GM04503 (cell line): ENCODE data around the gene PLCB1.
"Not testable (repeated sequence)": the region's sequence is repeated elsewhere in the genome, so short reads cannot be mapped to it uniquely, and the experiment has no call there.

Experiments
- DNase-seq: peaks from one replicate; pipeline ENCODE4 v3.0.0-alpha.2; 2012; ENCODE audit warnings: low read depth

The PLCB1 gene

DNA sequence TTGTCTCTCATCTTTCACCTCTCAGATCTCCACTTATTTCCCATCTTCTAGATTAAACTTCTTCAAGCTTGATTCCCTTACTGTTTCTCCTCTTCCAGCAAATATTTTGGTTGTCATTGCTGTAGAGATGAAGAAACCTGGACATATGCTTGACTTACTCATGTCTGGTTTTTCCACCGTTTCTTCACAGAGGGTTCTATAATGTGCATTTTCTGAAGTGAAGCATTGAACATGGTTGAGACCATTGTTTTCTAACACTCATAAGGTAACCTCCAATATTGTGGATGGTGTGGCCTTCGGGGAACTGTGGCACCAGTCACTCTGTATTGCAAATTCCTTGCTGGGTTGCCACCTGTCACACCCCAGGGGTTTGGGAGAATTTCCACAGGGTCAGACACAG is 237.2 kb downstream of the PLCB1 start:
- DNase-seq = no peak

DNA sequence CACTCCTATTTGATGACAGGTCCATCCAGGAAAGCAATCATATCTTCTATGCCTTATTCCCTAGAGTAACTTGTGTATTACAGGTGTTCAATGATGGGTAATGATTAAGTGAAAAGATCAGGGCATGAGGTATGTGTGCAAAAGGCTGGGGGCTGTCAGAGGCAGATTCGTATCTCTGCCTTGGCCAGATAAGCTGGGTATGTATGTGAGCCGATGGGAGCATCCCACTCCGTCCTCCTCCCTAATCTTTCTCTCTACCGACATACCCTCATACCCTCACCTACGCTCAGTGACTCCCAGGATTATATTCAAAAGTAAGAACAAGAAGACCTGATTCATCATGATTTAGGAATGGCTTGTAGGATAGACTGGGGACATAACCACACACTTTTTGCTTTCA is 238.7 kb downstream of the PLCB1 start:
- no peak for DNase-seq

DNA sequence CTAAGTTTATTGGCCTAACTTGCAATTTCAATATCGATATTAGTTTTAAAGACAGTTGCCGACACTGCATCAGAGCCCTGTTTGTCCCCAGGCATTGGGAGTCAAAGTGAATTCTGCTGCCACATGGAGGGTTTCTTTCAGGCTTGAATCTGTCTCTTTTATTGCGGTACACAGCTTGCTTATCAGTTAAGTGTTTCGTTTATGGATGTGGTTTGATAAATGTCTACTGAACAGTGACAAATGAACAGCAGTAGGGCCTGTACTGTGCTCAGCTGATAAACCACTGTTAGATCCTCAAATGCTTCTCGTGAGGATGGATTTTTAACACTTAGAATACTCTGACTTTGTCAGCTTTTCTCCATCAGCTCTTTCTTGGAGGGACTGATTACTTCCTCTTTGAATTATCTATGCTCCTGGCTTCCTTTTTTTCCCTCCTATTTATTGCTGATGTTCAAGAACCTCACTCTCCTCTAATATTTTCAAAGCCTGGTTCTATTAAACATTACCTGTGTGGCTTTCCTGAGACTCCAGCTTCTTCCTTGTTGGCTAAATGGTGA is 240.8 kb downstream of the PLCB1 start:
- DNase-seq = no peak

DNA sequence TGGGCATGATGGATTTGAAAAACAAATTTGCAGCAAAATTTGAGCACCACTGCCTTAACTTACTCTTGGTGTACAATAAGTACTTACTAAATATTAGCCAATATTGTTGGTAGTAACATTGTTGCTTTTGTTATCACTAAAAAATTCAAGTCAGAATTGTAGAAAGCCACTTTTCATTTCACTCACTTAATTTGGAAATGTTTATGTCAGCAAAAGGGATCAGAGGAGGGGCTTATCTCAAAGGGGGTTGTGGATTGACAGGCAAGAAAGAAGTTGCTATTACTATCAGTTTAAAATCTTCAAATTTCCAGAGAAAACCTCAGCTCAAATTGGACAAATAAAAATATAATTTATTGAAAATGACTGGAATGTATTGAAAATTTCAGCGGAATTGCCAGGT is 241.5 kb downstream of the PLCB1 start:
- no peak for DNase-seq

DNA sequence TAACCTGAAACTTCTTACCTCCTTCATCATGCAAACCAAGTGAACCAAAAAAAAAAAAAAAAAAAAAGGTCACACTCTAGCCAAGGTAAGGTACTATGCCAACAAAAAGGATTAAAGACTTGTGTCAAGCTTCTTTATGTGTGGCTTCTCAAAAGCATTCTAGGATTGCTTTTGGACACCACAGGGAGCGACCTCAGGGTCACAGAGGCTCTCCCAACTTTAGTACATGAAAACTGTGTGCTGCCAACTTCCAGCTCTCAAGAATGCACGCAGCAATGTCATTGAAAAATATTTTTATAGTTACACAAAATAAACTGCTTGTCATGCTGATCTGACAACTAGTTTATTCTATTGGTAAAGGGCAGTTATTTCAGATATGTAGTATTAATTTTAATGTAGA is 243.8 kb downstream of the PLCB1 start:
- DNase-seq = peak; percentile 24

DNA sequence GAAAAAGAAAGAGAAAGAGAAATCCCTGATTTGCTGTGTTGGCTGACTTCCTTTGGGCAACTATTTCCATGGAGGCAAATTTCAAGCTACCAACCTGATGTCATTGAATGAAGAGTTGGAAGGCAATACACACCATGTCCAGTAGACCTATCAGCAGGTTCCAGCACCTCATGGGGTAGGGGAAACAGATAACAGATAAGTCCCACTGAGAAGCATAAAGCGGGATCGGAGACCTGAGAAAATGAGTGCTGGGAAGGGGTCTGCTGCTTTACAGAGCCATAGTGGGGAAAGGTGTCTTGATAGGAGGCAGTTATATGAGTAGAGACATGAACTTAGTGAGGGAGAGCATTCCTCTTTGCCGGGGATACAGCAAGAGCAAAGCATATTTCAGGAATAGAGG is 244.9 kb downstream of the PLCB1 start:
- no peak for DNase-seq

DNA sequence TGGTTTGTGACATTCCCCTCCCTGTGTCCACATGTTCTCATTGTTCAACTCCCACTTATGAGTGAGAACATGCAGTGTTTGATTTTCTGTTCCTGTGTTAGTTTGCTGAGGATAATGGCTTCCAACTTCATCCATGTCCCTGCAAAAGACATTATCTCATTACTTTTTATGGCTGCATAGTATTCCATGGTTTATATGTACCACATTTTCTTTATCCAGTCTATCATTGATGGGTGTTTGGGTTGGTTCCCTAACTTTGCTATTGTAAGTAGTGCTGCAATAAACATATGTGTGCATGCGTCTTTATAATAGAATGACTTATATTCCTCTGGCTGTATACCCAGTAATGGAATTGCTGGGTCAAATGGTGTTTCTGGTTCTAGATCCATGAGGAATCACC is 247.1 kb downstream of the PLCB1 start:
- not testable (repeated sequence) for DNase-seq

DNA sequence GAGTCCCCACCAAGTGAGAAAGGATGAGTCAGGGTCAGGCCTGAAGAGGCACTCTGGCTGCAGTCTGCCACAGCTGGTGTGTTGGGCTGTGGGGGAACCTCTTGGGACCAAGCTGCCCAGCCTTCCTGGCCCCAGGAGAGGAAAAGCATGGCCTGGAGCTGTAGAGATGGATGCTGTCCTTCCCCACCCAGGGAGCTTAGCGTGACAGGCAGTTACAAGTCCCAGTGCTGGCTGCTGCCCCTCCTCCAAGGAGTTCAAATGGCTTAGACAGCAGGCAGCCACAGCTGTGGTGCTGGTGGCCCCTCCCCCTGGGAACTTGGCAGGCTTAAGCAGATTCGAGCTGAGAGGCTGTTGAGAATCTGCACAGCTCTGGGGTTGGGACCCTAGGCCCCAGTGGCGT is 253.2 kb downstream of the PLCB1 start:
- peak; percentile 31 for DNase-seq

DNA sequence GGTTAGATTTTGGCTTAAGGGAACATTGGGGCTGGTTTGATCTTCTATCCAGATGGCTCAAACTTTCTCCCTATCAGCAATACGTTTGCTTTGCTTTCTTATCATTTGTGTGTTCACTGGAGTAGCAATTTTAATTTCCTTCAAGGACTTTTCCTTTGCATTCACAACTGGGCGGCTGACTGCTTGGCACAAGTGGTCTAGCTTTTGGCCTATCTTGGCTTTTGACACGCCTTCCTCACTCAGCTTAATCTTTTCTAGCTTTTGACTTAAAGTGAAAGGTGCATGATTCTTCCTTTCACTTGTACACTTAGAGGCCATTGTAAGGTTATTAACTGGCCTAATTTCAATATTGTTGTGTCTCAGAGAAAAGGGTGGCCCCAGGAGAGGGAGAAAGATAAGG is 254.9 kb downstream of the PLCB1 start:
- no peak for DNase-seq

DNA sequence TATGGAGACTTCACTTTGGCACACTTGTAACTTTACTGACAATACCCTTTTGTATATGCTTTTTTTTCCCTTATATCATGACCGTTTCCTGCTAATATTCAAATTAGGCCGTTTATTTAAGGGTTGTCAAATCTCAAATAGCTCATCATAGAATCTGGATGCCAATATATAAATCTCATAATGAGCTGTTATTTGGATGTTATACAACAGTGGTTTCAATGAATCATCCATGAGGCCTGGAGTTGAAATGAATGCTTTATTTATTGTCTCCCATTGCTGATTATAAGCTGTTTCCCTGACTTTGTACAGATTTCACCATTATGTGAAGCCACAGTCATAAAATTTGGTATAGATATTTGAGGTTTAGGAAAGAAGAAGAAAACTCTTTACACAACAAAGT is 256.1 kb downstream of the PLCB1 start:
- peak; percentile 61 for DNase-seq

DNA sequence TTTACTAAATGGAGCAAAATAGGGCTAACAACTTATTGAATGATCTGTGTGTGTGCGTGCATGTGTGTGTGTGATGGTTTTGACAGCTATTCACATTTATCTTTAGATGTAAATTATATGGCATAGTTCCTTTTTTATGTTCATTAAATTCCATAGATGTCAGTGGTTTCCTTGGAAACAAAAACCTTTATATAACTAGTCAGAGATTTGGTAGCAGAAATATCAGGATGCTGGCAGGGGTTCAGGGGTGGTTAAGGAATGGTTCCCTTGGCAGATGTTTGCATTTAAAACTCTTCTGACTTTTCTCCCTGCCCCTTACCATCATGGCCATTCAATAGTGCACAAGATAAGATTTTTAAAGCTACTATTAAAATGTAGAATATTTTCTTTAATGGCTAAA is 256.6 kb downstream of the PLCB1 start:
- DNase-seq = peak; percentile 14

DNA sequence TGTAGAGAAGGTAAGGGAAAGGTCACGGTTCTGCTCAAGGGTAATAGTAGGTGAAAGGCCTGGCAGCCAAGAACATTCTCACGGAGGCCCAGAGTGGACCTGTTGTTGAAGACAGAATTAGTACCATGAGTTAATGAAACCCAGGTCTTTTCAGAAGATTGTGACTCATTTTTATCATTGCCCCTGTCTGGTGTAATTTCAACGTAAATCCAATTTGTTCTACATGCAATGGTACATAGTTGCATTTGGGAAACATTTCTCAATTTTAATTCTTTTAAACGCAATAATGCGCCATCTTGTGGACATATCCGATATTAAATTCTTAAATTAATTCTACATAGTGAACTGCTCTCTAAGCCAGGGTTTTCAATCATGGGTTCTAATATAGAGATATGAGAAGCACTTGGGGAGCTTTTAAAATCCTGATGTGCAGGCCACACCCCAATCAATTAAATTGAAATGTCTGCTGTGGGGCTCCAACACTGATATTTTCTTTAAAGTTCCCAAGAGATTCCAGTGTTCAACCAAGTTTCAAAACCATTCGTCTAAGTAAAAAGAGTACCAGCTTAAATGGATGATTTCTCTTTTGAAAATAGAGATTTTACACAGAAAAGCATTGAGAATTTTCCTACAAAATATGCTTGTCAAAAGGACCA is 257.4 kb downstream of the PLCB1 start:
- peak; percentile 15 for DNase-seq

DNA sequence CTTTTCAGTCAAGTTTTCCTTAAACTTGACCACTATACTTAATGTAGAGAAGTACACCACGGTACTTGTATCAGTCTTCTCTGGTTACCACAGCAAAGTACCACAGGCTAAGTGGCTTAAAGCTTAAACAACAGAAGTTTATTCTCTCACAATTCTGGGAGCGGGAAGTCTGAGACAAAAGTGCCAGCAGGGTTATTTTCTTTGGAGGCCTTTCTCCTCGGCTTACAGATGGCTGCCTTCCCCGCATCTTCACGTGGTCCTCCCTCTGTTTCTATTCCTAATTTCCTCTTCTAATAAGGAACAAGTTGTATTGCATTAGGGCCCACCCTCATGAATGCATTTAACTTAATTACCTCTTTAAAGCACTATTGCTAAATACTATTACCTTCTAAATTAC is 258.0 kb downstream of the PLCB1 start:
- DNase-seq = no peak

DNA sequence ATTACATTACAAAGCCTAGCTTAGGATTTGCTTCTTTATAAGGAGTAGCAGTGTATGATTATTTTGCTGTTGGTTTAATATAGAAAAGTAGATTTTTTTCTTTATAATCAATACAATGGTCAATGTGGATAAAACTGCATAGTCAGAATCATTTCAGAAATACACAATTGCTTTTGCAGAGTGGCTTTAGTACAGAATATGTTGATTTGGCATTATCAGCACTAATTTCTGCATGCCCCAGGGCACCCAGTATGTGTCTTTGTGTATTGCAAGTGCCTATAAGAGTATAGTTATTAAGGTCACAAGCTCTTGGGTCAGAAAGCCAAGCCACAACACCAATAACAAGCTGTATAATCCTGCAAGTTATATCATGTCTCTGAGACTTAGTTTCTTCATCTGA is 258.4 kb downstream of the PLCB1 start:
- no peak for DNase-seq

DNA sequence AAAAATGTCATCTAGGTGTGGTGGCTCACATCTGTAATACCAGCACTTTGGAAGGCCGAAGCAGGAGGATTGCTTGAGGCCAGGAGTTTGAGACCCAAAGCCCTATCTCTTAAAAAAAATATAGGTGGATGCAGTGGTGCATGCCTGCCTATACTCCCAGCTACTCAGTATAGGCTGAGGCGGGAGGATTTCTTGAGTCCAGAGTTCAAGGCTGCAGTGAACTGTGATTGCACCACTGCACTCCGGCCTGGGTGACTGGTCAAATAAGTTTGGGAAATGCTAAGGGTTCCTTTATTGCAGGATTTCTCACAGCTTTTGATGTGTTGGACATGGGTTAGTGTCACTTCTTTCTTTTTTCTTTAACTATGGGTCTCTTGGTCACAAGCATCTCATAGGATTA is 261.3 kb downstream of the PLCB1 start:
- DNase-seq = no peak

DNA sequence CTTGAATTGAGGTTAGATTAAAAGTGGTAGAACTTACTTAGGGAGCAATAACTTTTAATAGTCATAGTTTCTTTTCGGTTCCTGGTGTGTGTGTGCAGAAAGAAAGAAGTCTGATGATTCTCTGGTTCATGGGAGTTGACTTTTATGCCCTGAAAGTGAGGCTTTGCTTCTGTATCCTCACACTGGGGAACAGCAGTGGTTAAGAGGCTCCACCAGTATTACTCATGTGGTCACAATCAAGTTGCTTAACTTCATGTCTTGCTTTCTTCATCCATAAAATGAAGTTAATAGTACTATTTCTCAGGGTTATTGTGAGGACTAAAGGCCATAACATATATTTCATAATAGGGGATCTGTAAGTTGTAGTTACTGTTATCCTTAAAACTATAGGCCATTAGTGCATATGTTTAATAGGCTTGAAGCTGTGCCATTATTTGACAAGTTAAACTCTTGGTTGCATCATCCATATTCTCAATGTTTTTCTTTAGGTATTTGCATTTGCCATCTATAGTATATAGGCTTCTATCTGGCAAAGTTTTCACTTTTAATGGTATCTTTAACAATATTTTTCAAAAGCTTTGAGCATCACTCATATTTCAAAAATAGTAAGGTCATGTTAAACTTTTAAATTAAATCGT is 262.4 kb downstream of the PLCB1 start:
- peak; percentile 27 for DNase-seq

DNA sequence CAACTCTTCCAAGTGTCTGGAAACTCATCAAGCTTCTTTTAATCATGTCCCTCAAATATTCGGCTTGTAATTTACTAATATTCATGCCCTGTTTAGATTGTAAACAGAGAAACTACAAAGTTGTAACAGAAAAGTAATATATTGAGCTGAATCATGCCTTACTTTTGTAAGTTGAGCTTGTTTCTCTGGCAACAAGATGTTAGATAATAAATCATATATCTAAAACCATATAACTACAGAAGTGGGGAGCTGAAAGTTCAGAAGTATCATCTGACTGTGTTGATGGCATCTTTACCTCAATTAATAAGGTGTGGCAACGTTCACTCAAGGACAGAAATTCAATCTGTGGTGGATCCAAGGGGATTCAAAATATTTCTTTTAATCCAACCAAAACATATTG is 263.9 kb downstream of the PLCB1 start:
- no peak for DNase-seq

DNA sequence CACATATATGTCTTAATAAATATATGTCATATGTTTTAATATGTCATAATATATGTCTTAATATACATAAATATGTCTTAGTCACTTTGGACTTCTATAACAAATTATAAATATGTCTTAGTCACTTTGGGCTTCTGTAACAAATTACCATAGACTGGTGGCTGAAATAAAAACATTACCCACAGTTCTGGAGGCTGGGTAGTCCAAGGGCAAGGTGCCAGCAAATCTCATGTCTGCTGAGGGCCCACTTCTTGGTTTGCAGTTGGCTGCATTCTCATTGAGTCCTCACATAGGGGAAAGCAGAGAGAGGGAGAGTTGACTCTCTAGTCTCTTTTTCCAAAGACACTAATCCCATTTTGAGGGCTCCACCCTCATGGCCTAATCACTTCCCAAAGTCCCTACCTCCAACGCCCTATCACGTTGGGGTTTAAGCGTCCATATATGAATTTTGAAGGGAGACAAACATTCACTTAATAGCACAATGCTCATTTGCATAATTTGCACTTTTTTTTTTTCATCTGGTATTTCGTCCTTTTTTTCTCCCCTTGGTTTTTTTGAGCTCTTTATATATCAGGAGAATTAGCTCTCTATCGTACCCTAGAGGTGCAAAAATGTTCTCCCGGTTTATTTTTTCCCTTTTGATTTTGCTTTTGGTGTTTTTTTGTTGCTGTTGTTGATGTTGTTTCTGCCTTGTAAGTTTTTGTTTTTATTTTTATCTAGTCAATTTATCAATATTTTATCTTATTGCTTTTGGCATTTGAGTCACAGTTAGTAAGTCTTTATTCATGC is 266.4 kb downstream of the PLCB1 start:
- no peak for DNase-seq

DNA sequence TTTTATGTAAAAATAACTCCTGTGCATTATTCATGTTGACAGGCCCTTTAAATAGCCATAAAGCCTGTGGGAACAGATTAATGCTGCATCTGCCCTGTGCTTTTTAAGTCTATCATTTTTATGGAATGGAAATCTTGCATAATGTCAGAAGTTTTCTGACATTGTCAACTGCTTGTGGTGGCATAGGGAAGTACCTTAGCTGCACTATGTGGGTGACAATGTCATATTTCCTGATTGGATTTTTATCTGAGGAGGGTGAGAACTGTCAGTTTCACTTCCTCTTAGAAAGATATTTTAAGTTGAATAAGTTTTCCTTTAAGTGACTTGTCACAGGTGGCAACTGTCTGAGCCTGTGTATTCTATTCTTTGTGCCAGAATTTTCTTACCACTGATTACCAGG is 267.9 kb downstream of the PLCB1 start:
- DNase-seq = no peak

DNA sequence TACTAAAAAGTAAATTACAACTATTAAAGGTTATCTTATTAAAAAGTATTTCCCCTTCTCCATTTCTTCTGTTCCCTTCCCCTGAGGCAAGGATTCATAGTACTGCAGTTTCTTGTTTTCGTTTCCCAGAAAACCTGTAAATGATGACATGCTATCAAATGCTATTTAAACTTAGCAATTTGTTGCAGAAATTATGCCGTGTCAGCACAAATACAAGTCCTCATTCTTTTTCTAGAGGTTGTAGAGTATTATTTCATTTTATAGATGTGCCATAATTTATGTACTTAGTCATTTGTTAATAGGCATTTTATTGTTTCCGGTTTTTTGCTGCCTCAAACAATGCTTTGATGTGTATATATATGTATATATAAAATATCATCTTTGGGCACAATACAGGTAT is 268.4 kb downstream of the PLCB1 start:
- DNase-seq = no peak

DNA sequence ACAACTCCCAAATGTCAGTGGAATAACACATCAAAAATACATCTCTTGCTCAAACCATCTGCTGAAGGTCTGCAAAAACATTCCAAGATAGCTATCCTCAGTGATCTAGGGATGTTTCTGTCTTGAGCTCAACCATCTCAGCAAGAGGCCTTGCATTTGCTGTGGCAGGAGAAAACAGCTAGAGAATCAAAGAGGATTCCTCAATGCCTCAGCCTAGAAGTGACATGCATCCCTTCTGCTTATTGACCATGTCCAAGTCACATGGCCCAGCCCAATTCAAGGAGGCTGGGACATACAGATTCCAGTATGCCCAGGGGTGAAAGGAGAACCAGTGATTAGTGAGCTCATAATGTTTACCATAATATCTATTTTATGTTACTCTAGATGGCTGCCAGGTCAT is 269.5 kb downstream of the PLCB1 start:
- peak; percentile 22 for DNase-seq

DNA sequence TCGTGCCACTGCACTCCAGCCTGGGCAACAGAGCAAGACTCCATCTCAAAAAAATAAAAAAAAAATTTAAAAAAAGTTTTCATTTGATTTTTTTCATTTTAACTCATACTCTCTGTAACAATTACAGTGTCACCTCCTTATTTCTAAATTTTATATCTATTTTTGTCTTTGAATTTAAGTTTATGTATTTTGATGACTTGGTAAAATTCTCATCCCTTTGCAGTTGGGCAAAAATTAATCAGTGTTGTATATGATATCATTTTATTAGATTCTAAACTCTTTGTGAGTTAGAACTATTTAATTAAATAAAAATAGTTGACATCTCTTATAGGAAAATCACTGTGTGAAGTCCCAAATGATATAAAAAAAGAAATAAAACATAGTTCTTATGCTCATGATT is 270.7 kb downstream of the PLCB1 start:
- DNase-seq = no peak
